Measurements from ENCODE around the gene RABEP1.

GRCh38 chr17:5269241-5269960, 12.7 kb upstream of the RABEP1 start:
- TF ChIP-seq REST (IDR thresholded peaks at IDR 0.05; ENCODE audit: borderline replicate concordance) (no peak), CTCF (IDR thresholded peaks at IDR 0.05; ENCODE audit: poor library complexity, severe bottlenecking) (no peak), EP300 (conservative IDR thresholded peaks at IDR 0.05; ENCODE audit: poor library complexity, severe bottlenecking) (no peak), TAF1 (IDR thresholded peaks at IDR 0.05; ENCODE audit: low read depth) (no peak)
